ENCODE measurements around the gene EEIG2. TPM values are rescaled to one million over a fixed set of nuclear protein-coding genes. Genes with fewer than 3 reads are reported as not detected.

EEIG2 gene
- total and polyA plus RNA-seq, 9 donors: 5.3 to 37.8 (median 11.3) TPM

DNA sequence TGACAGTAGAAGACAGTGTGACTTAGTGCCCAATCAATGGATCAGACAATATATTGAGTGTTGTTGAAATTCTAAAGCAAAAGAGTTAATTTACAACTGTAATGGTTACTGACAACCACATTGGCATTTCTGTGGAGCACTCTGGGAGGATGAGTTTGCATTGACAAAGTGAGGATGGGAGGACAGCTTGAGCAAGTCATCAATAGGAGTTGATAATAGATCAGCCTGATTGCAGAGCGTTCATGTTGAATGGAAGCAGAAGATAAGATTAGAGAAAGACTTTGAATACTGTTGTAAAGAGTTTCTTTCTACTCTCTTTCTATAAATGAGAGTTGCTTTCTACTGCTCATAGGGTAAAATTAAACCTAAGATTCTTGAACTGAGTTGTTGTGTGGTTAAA lies 3.9 kb downstream of the EEIG2 start:
- no peaks in the 10 kb centered on the region for H3K27me3 ChIP-seq
- no peak for DNase-seq
- no peaks in the 10 kb centered on the region for H3K36me3 ChIP-seq
- intact Hi-C loops (cut with DNase I): no loop called here
- no peak overlapping the region for H3K4me3 ChIP-seq
- TF ChIP-seq EP300 (IDR thresholded peaks at IDR 0.05): no peak
- TF ChIP-seq, protein P1, sequence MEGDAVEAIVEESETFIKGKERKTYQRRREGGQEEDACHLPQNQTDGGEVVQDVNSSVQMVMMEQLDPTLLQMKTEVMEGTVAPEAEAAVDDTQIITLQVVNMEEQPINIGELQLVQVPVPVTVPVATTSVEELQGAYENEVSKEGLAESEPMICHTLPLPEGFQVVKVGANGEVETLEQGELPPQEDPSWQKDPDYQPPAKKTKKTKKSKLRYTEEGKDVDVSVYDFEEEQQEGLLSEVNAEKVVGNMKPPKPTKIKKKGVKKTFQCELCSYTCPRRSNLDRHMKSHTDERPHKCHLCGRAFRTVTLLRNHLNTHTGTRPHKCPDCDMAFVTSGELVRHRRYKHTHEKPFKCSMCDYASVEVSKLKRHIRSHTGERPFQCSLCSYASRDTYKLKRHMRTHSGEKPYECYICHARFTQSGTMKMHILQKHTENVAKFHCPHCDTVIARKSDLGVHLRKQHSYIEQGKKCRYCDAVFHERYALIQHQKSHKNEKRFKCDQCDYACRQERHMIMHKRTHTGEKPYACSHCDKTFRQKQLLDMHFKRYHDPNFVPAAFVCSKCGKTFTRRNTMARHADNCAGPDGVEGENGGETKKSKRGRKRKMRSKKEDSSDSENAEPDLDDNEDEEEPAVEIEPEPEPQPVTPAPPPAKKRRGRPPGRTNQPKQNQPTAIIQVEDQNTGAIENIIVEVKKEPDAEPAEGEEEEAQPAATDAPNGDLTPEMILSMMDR (IDR thresholded peaks at IDR 0.05): no peak
- TF ChIP-seq POLR2A (IDR thresholded peaks at IDR 0.05): no peak
- H3K9me3 ChIP-seq: no peaks in the 10 kb centered on the region
- H3K4me1 ChIP-seq (ENCODE audit: insufficient read depth): peaks cover 5% of the 10 kb centered on the region
- no peak overlapping the region for H3K27ac ChIP-seq
- WGBS, 3 donors: 90 to 96% (median 93%) methylated on average over 1 of the region's 1 CpG

DNA sequence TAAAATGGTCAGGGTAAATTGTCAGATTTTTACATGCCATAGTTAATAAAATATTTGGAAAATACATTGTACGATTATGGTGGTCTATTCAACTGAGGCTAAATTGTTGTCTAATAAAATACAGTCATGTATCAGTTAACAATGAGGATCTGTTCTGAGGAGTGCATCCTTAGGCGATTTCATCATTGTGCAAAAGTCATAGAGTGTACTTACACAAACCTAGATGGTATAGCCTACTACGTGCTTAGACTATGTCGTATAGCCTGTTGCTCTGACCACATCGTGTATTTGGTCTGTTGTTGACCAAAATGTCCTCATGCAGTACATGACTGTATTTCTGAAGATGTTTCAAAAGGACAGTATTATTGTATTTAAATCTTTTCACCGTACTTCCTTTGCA lies 5.2 kb downstream of the EEIG2 start:
- intact Hi-C loops (cut with DNase I): no loop called here

DNA sequence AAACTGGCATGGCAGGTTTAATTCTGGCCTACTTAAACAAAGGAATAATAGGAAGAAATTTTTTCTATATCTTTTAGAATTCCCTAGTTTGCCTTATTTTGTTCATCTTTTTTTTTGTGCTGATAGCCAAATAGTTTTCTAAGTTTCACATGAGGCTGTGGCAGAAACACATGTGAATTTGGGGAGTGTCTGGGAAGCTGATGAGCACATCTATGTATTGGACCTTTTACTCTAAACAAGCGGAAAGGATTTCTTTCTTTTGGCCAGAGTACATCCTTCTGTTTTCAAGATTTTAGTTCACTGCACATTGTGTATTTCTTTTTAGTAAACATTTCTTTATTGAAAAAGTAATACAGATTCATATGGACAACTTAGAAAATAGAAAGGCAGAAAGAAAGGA lies 5.6 kb downstream of the EEIG2 start:
- WGBS, 3 donors: 32 to 37% (median 33%) methylated on average over 1 of the region's 1 CpG
- intact Hi-C loops (cut with DNase I): no loop called here
- no peak overlapping the region for H3K4me3 ChIP-seq
- H3K4me1 ChIP-seq (ENCODE audit: insufficient read depth): peaks cover 5% of the 10 kb centered on the region
- H3K27ac ChIP-seq: no peak overlapping the region
- DNase-seq: no peak
- no peak for TF ChIP-seq POLR2A (IDR thresholded peaks at IDR 0.05)
- TF ChIP-seq, protein P1 (IDR thresholded peaks at IDR 0.05): no peak
- TF ChIP-seq EP300 (IDR thresholded peaks at IDR 0.05): no peak
- H3K36me3 ChIP-seq: no peaks in the 10 kb centered on the region
- no peaks in the 10 kb centered on the region for H3K9me3 ChIP-seq
- no peaks in the 10 kb centered on the region for H3K27me3 ChIP-seq

More for the DNA sequence above, 5.2 kb downstream of the EEIG2 start:
- TF ChIP-seq, protein P1 (IDR thresholded peaks at IDR 0.05): no peak
- 80 to 84% (median 81%) methylated on average over 6 of the region's 6 CpGs for WGBS, 3 donors
- no peak for DNase-seq
- H3K9me3 ChIP-seq: no peaks in the 10 kb centered on the region
- H3K4me1 ChIP-seq (ENCODE audit: insufficient read depth): peaks cover 5% of the 10 kb centered on the region
- no peak overlapping the region for H3K4me3 ChIP-seq
- no peak overlapping the region for H3K27ac ChIP-seq
- H3K27me3 ChIP-seq: no peaks in the 10 kb centered on the region
- no peaks in the 10 kb centered on the region for H3K36me3 ChIP-seq

DNA sequence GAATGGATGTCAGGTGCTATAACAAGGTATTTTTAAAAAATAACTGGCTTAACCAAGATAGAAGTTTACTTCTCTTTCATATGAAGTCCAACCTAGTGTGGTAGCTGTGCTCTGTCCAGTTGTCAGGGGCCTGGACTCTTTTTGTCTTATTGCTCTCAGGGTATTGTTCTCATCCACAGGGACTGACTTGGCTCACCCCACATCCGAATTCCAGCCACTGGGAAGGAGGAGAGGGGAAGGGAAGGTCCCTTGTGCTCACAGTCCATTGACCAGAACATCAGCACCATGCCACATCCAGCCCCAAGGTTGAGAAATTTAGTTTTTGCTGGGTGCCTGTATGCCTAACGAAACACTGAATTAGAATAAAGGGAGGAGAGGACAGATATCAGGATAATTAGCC lies 8.7 kb downstream of the EEIG2 start:
- H3K36me3 ChIP-seq: no peaks in the 10 kb centered on the region
- intact Hi-C loops (cut with DNase I): no loop called here
- WGBS, 3 donors: 86 to 96% (median 88%) methylated on average over 2 of the region's 2 CpGs
- no peaks in the 10 kb centered on the region for H3K4me1 ChIP-seq (ENCODE audit: insufficient read depth)
- no peak for DNase-seq
- no peaks in the 10 kb centered on the region for H3K9me3 ChIP-seq
- TF ChIP-seq POLR2A (IDR thresholded peaks at IDR 0.05): no peak
- TF ChIP-seq EP300 (IDR thresholded peaks at IDR 0.05): no peak
- TF ChIP-seq, protein P1 (IDR thresholded peaks at IDR 0.05): no peak
- H3K4me3 ChIP-seq: no peak overlapping the region
- H3K27me3 ChIP-seq: no peaks in the 10 kb centered on the region
- H3K27ac ChIP-seq: no peak overlapping the region
